Activated CD4-positive, alpha-beta memory T cell treated with anti-CD3 and anti-CD28 coated beads for 36 hours (primary cell): ENCODE results near the gene SCO1. TPM values are rescaled to one million over a fixed set of nuclear protein-coding genes. Genes with fewer than 3 reads are reported as not detected.
"Not testable (repeated sequence)": the region's sequence is repeated elsewhere in the genome, so short reads cannot be mapped to it uniquely, and the experiment has no call there.

Source experiments
- CTCF ChIA-PET: fragments of 350-600 bp; sonication (Branson Sonifier 250); formaldehyde crosslinking; loops from one replicate; lab custom pipeline; 2021; ENCODE audit warnings: antibody characterized with exemption, inconsistent platforms; lab: Charles Lee
- POLR2A ChIA-PET: fragments of 350-600 bp; sonication (Branson Sonifier 250); formaldehyde crosslinking; loops from one replicate; lab custom pipeline; 2021; ENCODE audit warnings: antibody characterized with exemption; lab: Charles Lee
- DNase-seq: peaks from one replicate; pipeline ENCODE4 v3.0.0-alpha.2; 2020
- H3K27ac Mint-ChIP-seq: one replicate; pipeline ENCODE4 v1.8.0; 2021; ENCODE audit warnings: mixed read lengths
- H3K27me3 Mint-ChIP-seq: one replicate; pipeline ENCODE4 v1.8.0; 2021; ENCODE audit warnings: mixed read lengths
- H3K36me3 Mint-ChIP-seq: one replicate; pipeline ENCODE4 v1.8.0; 2021; ENCODE audit warnings: mixed read lengths
- H3K4me1 Mint-ChIP-seq: one replicate; pipeline ENCODE4 v1.8.0; 2021; ENCODE audit warnings: low read depth, mixed read lengths
- H3K4me3 Mint-ChIP-seq: one replicate; pipeline ENCODE4 v1.8.0; 2021; ENCODE audit warnings: mild to moderate bottlenecking, mixed read lengths
- H3K9me3 Mint-ChIP-seq: one replicate; pipeline ENCODE4 v1.8.0; 2021; ENCODE audit warnings: mixed read lengths
- intact Hi-C: fragments of 100-400 bp; cut with micrococcal nuclease; formaldehyde crosslinking; loops from one replicate; pipeline ENCODE4 v1.15.1; 2023
- total RNA-seq, 2 experiments: library from RNA; stranded (reverse); gene quantifications; one replicate each; pipeline ENCODE4 v1.2.3, GENCODE V29; 2021

The SCO1 gene
- total RNA-seq, 2 experiments from 2014 or later, result 34.6 to 36.4 TPM

GRCh38 chr17:10735821-10736220 lies 38.5 kb upstream of the SCO1 start:
- Mint-ChIP-seq H3K4me1 (peaks cover 9% of the 10 kb centered on the region), H3K27me3 (peaks cover 6% of the 10 kb centered on the region), H3K9me3 (no peaks in the 10 kb centered on the region), H3K4me3 (no peak overlapping the region), H3K27ac (no peak overlapping the region), H3K36me3 (no peaks in the 10 kb centered on the region)
- DNase-seq, result no peak
- ChIA-PET CTCF (interaction anchor here (0.7 to 2.8 kb wide), 5 partner anchors 18 to 109 kb away, joined by 3 to 29 read pairs (median 3); no protein-coding TSS in a partner anchor), POLR2A (no interaction called here)
- intact Hi-C loops, result no loop called here

GRCh38 chr17:10735251-10735650 lies 37.9 kb upstream of the SCO1 start:
- no peak overlapping the region for H3K4me3 Mint-ChIP-seq
- no peaks in the 10 kb centered on the region for H3K36me3 Mint-ChIP-seq
- H3K4me1 Mint-ChIP-seq, result peaks cover 14% of the 10 kb centered on the region
- peaks cover 6% of the 10 kb centered on the region for H3K27me3 Mint-ChIP-seq
- ChIA-PET POLR2A (no interaction called here), CTCF (interaction anchor here (0.7 to 2.8 kb wide), 3 partner anchors 32 to 109 kb away, joined by 3 to 29 read pairs (median 3); no protein-coding TSS in a partner anchor)
- DNase-seq, result no peak
- intact Hi-C loops, result no loop called here
- H3K27ac Mint-ChIP-seq, result no peak overlapping the region
- H3K9me3 Mint-ChIP-seq, result no peaks in the 10 kb centered on the region

GRCh38 chr17:10733666-10734065 lies 36.3 kb upstream of the SCO1 start:
- H3K27me3 Mint-ChIP-seq, result peaks cover 6% of the 10 kb centered on the region
- no peaks in the 10 kb centered on the region for H3K36me3 Mint-ChIP-seq
- ChIA-PET POLR2A (no interaction called here), CTCF (interaction anchor here (1.5 kb wide), 1 partner anchor 112 kb away, joined by 7 read pairs; no protein-coding TSS in a partner anchor)
- intact Hi-C loops, result no loop called here
- H3K4me3 Mint-ChIP-seq, result no peak overlapping the region
- H3K9me3 Mint-ChIP-seq, result no peaks in the 10 kb centered on the region
- no peak for DNase-seq
- H3K27ac Mint-ChIP-seq, result no peak overlapping the region
- H3K4me1 Mint-ChIP-seq, result peaks cover 17% of the 10 kb centered on the region

GRCh38 chr17:10732121-10732520 lies 34.8 kb upstream of the SCO1 start:
- H3K27me3 Mint-ChIP-seq, POLR2A ChIA-PET, intact Hi-C loops, H3K9me3 Mint-ChIP-seq, H3K4me3 Mint-ChIP-seq, H3K36me3 Mint-ChIP-seq, DNase-seq, H3K27ac Mint-ChIP-seq: not testable (repeated sequence)
- CTCF ChIA-PET, result interaction anchor here (1.5 kb wide), 1 partner anchor 113 kb away, joined by 7 read pairs; no protein-coding TSS in a partner anchor
- peaks cover 18% of the 10 kb centered on the region for H3K4me1 Mint-ChIP-seq

- intact Hi-C loops, result no loop called here
- POLR2A ChIA-PET, result no interaction called here
Measured at GRCh38 chr17:10731408-10731879, 34.1 kb upstream of the SCO1 start.

GRCh38 chr17:10730247-10730646 lies 32.9 kb upstream of the SCO1 start:
- peak overlapping the region; percentile 78 for H3K4me3 Mint-ChIP-seq
- H3K4me1 Mint-ChIP-seq, result peaks cover 20% of the 10 kb centered on the region
- peak; percentile 41 for DNase-seq
- intact Hi-C loops, H3K27me3 Mint-ChIP-seq, H3K9me3 Mint-ChIP-seq, POLR2A ChIA-PET, H3K36me3 Mint-ChIP-seq: not testable (repeated sequence)
- CTCF ChIA-PET, result interaction anchor here (1.0 to 1.1 kb wide), 3 partner anchors 28 to 115 kb away, joined by 3 to 5 read pairs (median 3); no protein-coding TSS in a partner anchor
- peak overlapping the region; percentile 42 for H3K27ac Mint-ChIP-seq

More at GRCh38 chr17:10731408-10731879, 34.1 kb upstream of the SCO1 start:
- Mint-ChIP-seq H3K9me3 (no peaks in the 10 kb centered on the region), H3K27ac (no peak overlapping the region), H3K36me3 (no peaks in the 10 kb centered on the region), H3K4me1 (peaks cover 20% of the 10 kb centered on the region), H3K4me3 (peak overlapping the region; percentile 30), H3K27me3 (peaks cover 5% of the 10 kb centered on the region)
- no peak for DNase-seq
- CTCF ChIA-PET, result no interaction called here

GRCh38 chr17:10729334-10730193 lies 32.2 kb upstream of the SCO1 start, which contains the start of gene TMEM220:
Gene TMEM220 (minus strand): TSS chr17:10730023. CDS start chr17:10729851, 172 bp downstream.
- intact Hi-C loops, result loop anchor here (1.0 kb wide), 1 partner anchor 32 kb away; the partner anchor contains the start of genes ADPRM and SCO1
- H3K4me1 Mint-ChIP-seq, result peaks cover 20% of the 10 kb centered on the region
- peaks cover 3% of the 10 kb centered on the region for H3K27me3 Mint-ChIP-seq
- ChIA-PET CTCF (interaction anchor here (1.1 kb wide), 2 partner anchors 27 to 83 kb away, joined by 3 read pairs; no protein-coding TSS in a partner anchor), POLR2A (no interaction called here)
- H3K27ac Mint-ChIP-seq, result peak within 1 kb of the TSS; percentile 42
- DNase-seq, result peak; percentile 42
- H3K9me3 Mint-ChIP-seq, result no peaks in the 10 kb centered on the region
- peak within 1 kb of the TSS; percentile 78 for H3K4me3 Mint-ChIP-seq
- no peaks in the 10 kb centered on the region for H3K36me3 Mint-ChIP-seq

GRCh38 chr17:10728331-10728892 lies 31.1 kb upstream of the SCO1 start:
- no peak overlapping the region for H3K4me3 Mint-ChIP-seq
- ChIA-PET CTCF (no interaction called here), POLR2A (no interaction called here)
- peaks cover 20% of the 10 kb centered on the region for H3K4me1 Mint-ChIP-seq
- no peaks in the 10 kb centered on the region for H3K36me3 Mint-ChIP-seq
- H3K27ac Mint-ChIP-seq, result no peak overlapping the region
- no peak for DNase-seq
- intact Hi-C loops, result no loop called here
- no peaks in the 10 kb centered on the region for H3K27me3 Mint-ChIP-seq
- H3K9me3 Mint-ChIP-seq, result no peaks in the 10 kb centered on the region

- H3K27ac Mint-ChIP-seq, result no peak overlapping the region
- H3K36me3 Mint-ChIP-seq, result no peaks in the 10 kb centered on the region
- ChIA-PET CTCF (no interaction called here), POLR2A (no interaction called here)
- peaks cover 20% of the 10 kb centered on the region for H3K4me1 Mint-ChIP-seq
- H3K27me3 Mint-ChIP-seq, result no peaks in the 10 kb centered on the region
- DNase-seq, result peak; percentile 30
- intact Hi-C loops, result no loop called here
- no peaks in the 10 kb centered on the region for H3K9me3 Mint-ChIP-seq
- H3K4me3 Mint-ChIP-seq, result no peak overlapping the region
Measured at GRCh38 chr17:10727192-10727591, 29.9 kb upstream of the SCO1 start.

- Mint-ChIP-seq H3K36me3 (no peaks in the 10 kb centered on the region), H3K4me1 (peaks cover 20% of the 10 kb centered on the region), H3K27me3 (no peaks in the 10 kb centered on the region), H3K27ac (no peak overlapping the region), H3K9me3 (no peaks in the 10 kb centered on the region), H3K4me3 (no peak overlapping the region)
- intact Hi-C loops, result no loop called here
- CTCF ChIA-PET, result no interaction called here
- no peak for DNase-seq
- POLR2A ChIA-PET, result no interaction called here
Measured at GRCh38 chr17:10726196-10726595, 28.9 kb upstream of the SCO1 start.

- CTCF ChIA-PET, result no interaction called here
- POLR2A ChIA-PET, result no interaction called here
- H3K27ac Mint-ChIP-seq, result no peak overlapping the region
Measured at GRCh38 chr17:10725262-10725661, 27.9 kb upstream of the SCO1 start.

GRCh38 chr17:10724546-10725195 lies 27.3 kb upstream of the SCO1 start:
- DNase-seq, result no peak
- Mint-ChIP-seq H3K36me3 (no peaks in the 10 kb centered on the region), H3K4me3 (no peak overlapping the region), H3K4me1 (peaks cover 10% of the 10 kb centered on the region), H3K27me3 (no peaks in the 10 kb centered on the region), H3K27ac (no peak overlapping the region), H3K9me3 (no peaks in the 10 kb centered on the region)
- ChIA-PET POLR2A (no interaction called here), CTCF (no interaction called here)
- intact Hi-C loops, result no loop called here

More at GRCh38 chr17:10725262-10725661, 27.9 kb upstream of the SCO1 start:
- DNase-seq, result no peak
- no peaks in the 10 kb centered on the region for H3K9me3 Mint-ChIP-seq
- H3K4me1 Mint-ChIP-seq, result peaks cover 14% of the 10 kb centered on the region
- intact Hi-C loops, result no loop called here
- H3K4me3 Mint-ChIP-seq, result no peak overlapping the region
- H3K27me3 Mint-ChIP-seq, result no peaks in the 10 kb centered on the region
- H3K36me3 Mint-ChIP-seq, result no peaks in the 10 kb centered on the region
